Measurements from ENCODE around the gene MOB3C. TPM values are rescaled to one million over a fixed set of nuclear protein-coding genes. Genes with fewer than 3 reads are reported as not detected.
A peak's percentile ranks its signal among the peaks of the same experiment; 100 is the strongest.

The MOB3C gene
- total and polyA plus RNA-seq, 11 donors, result 6.0 to 24.0 (median 10.5) TPM

DNA sequence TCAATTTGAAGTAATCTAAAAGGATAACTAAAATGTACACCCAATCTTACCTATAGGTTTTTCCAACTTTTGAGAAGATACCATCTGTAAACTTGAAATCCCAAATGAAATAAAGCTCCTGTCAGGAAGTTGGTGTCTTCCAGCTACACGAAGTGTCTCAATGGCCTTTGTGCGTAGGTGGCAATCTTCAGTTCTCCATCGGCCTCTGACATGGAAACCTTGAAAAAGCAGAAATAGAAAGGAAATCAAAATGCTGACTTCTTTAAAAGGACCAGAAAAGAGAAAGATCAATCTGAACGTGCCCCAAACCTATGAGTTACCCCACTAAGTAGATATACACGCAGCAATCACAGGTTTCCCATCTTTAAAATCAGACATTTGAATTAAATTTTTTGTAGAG is 22.5 kb downstream of the MOB3C start:
- DNase-seq (no peak), ATAC-seq (peak in 2 of 4 donors; percentile 33 to 52)
- no peaks in the 10 kb centered on the region for H3K27me3 ChIP-seq
- peaks cover 2 to 61% (median 51%) of the 10 kb centered on the region in 9 donors for H3K36me3 ChIP-seq
- intact Hi-C loops (cut with DNase I), result no loop called here
- H3K4me1 ChIP-seq, result peaks cover 0 to 66% (median 11%) of the 10 kb centered on the region in 12 donors
- no peaks in the 10 kb centered on the region for H3K9me3 ChIP-seq
- H3K27ac ChIP-seq, result peak overlapping the region in 7 of 12 donors; percentile 39 to 88 (median 69)
- WGBS, 4 donors, result 89 to 92% (median 90%) methylated on average over 5 of the region's 5 CpGs
- no peak overlapping the region for H3K4me3 ChIP-seq
- TF ChIP-seq, protein P1, sequence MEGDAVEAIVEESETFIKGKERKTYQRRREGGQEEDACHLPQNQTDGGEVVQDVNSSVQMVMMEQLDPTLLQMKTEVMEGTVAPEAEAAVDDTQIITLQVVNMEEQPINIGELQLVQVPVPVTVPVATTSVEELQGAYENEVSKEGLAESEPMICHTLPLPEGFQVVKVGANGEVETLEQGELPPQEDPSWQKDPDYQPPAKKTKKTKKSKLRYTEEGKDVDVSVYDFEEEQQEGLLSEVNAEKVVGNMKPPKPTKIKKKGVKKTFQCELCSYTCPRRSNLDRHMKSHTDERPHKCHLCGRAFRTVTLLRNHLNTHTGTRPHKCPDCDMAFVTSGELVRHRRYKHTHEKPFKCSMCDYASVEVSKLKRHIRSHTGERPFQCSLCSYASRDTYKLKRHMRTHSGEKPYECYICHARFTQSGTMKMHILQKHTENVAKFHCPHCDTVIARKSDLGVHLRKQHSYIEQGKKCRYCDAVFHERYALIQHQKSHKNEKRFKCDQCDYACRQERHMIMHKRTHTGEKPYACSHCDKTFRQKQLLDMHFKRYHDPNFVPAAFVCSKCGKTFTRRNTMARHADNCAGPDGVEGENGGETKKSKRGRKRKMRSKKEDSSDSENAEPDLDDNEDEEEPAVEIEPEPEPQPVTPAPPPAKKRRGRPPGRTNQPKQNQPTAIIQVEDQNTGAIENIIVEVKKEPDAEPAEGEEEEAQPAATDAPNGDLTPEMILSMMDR (IDR thresholded peaks at IDR 0.05), result no peak
- no peak for TF ChIP-seq POLR2A (IDR thresholded peaks at IDR 0.05)

DNA sequence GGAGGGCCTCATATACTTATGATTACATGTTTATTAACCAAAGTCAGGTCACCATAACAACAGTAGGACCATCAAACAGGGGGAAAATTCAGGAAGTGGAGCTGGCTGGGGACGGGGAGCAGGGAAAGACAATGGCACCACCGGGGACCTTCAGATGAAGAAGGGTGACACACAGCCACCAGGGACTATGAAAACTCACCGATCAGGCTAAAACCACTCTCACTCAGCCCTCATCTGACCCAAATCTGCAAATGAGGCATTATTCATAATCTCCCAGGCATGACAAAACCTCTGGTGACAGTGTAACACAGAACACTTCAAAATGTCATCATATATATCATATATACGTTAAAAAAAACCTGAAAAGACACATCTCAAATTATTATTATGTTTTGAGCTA is 23.8 kb downstream of the MOB3C start:
- peak overlapping the region in 2 of 12 donors; percentile 74 to 88 for H3K27ac ChIP-seq
- intact Hi-C loops (cut with DNase I), result no loop called here
- no peaks in the 10 kb centered on the region for H3K27me3 ChIP-seq
- no peaks in the 10 kb centered on the region for H3K9me3 ChIP-seq
- ATAC-seq, result no peak
- WGBS, 4 donors, result 86 to 95% (median 91%) methylated on average over 4 of the region's 4 CpGs
- TF ChIP-seq, protein P1 (IDR thresholded peaks at IDR 0.05), result no peak
- TF ChIP-seq POLR2A (IDR thresholded peaks at IDR 0.05), result no peak
- H3K4me1 ChIP-seq, result peaks cover 0 to 55% (median 9%) of the 10 kb centered on the region in 12 donors
- H3K36me3 ChIP-seq, result peaks cover 2 to 65% (median 57%) of the 10 kb centered on the region in 9 donors
- H3K4me3 ChIP-seq, result no peak overlapping the region
- DNase-seq, result no peak

DNA sequence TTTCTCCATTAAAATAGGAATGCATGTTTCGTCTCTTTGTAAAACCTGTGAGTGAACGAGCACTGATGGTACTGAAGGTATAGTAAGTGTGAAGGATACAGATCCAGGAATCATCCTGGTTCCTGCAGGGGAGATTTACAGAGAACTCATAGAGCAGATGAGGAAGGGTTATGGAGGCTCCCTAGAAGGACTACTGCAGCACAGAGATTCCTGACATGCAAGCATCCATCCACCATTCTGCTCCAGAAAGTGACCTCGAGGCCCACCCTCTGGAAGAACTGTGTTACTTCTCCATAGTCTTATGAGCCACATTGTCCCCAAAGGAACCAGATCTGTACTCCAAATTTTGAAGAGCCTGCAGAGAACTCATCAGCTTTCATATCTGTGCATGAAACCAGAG is 27.1 kb downstream of the MOB3C start:
- WGBS, 4 donors, result 88 to 96% (median 91%) methylated on average over 3 of the region's 3 CpGs
- Histone ChIP-seq H3K4me1 (peaks cover 0 to 53% (median 0%) of the 10 kb centered on the region in 12 donors), H3K27ac (peak overlapping the region in 1 of 12 donors; percentile 58), H3K4me3 (no peak overlapping the region), H3K9me3 (no peaks in the 10 kb centered on the region), H3K27me3 (no peaks in the 10 kb centered on the region), H3K36me3 (peaks cover 2 to 94% (median 85%) of the 10 kb centered on the region in 9 donors)
- DNase-seq (no peak), ATAC-seq (no peak)
- TF ChIP-seq POLR2A (IDR thresholded peaks at IDR 0.05), result no peak
- TF ChIP-seq, protein P1 (IDR thresholded peaks at IDR 0.05), result no peak
- intact Hi-C loops (cut with DNase I), result no loop called here

DNA sequence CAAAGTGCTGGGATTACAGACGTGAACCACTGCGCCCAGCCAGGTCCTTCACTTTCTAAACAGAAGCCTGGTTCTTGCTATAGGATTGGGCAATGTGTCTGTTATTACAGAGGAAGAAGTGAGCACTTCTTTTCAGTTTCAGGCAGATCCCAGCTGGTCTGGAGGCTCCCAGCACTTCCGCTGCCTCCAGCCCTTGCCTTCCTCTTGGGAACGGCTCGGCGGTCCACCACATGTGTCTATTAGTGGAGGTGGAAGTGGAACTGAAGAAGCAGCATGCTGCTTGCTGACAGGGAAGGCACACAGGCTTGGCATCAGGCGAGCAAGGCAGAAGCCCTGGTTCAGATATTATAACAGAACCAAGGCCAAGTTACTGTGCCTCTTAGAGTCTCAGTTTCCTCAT is 29.5 kb downstream of the MOB3C start:
- H3K27ac ChIP-seq, result peak overlapping the region in 2 of 12 donors; percentile 26 to 79
- H3K27me3 ChIP-seq, result no peaks in the 10 kb centered on the region
- no peak overlapping the region for H3K4me3 ChIP-seq
- DNase-seq (peak; percentile 41 to 79 (median 62)), ATAC-seq (peak; percentile 32 to 82 (median 70))
- H3K4me1 ChIP-seq, result peaks cover 0 to 59% (median 0%) of the 10 kb centered on the region in 12 donors
- no peaks in the 10 kb centered on the region for H3K9me3 ChIP-seq
- peaks cover 2 to 93% (median 88%) of the 10 kb centered on the region in 9 donors for H3K36me3 ChIP-seq
- intact Hi-C loops (cut with DNase I), result no loop called here
- WGBS, 4 donors, result 82 to 88% (median 84%) methylated on average over 5 to 7 of the region's 7 CpGs
- TF ChIP-seq, protein P1 (IDR thresholded peaks at IDR 0.05), result no peak
- TF ChIP-seq POLR2A (IDR thresholded peaks at IDR 0.05), result no peak

Measured in heart left ventricle (tissue), 16 donors.